ENCODE results near the gene PEX11G.
"Not testable (repeated sequence)": the region's sequence is repeated elsewhere in the genome, so short reads cannot be mapped to it uniquely, and the experiment has no call there.

DNA sequence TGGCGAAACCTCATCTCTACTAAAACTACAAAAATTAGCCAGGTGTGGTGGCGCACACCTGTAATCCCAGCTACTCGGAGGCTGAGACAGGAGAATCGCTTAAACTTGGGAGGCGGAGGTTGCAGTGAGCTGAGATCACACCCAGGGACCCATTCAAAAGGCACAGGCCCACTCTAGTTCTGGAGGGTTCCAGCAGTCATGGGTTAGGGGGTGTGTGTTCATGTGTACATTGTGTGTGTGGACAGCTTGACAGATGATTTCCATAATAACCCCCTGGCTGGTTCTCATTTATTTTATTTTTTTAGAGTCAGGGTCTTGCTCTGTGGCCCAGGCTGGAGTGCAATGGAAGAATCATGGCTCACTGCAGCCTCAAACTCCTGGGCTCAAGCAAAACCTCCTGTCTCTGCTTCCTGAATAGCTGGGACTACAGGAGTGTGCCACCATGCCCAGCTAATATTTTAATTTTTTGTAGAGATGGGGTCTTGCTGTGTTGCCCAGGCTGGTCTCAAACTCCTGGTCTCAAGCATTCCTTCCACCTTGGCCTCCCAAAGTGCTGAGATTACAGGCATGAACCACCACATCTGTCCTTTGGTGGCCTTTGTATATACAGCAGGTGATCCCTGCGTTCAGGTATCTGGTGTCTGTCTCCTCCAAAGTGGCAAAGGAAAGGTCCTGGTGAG lies 39.3 kb downstream of the PEX11G start:
- TF ChIP-seq EP300 (IDR thresholded peaks at IDR 0.05): not testable (repeated sequence)
- TF ChIP-seq, protein P1, sequence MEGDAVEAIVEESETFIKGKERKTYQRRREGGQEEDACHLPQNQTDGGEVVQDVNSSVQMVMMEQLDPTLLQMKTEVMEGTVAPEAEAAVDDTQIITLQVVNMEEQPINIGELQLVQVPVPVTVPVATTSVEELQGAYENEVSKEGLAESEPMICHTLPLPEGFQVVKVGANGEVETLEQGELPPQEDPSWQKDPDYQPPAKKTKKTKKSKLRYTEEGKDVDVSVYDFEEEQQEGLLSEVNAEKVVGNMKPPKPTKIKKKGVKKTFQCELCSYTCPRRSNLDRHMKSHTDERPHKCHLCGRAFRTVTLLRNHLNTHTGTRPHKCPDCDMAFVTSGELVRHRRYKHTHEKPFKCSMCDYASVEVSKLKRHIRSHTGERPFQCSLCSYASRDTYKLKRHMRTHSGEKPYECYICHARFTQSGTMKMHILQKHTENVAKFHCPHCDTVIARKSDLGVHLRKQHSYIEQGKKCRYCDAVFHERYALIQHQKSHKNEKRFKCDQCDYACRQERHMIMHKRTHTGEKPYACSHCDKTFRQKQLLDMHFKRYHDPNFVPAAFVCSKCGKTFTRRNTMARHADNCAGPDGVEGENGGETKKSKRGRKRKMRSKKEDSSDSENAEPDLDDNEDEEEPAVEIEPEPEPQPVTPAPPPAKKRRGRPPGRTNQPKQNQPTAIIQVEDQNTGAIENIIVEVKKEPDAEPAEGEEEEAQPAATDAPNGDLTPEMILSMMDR (IDR thresholded peaks at IDR 0.05): not testable (repeated sequence)
